Astrocyte (in vitro differentiated cells and primary cell): ENCODE results near the gene SLC37A4.

Experiments used
- EZH2 ChIP-seq: IDR thresholded peaks from 2 replicates; pipeline ENCODE4 v1.6.1; 2012; ENCODE audit warnings: mild to moderate bottlenecking, low read length, inconsistent platforms; ENCODE audit not compliant: insufficient read depth
- TF ChIP-seq, protein P1 (sequence below): IDR thresholded peaks from 2 replicates; pipeline ENCODE4 v1.5.1; 2011; ENCODE audit warnings: low read depth, mild to moderate bottlenecking, inconsistent platforms, low read length, moderate library complexity; ENCODE audit not compliant: insufficient read depth

DNA sequence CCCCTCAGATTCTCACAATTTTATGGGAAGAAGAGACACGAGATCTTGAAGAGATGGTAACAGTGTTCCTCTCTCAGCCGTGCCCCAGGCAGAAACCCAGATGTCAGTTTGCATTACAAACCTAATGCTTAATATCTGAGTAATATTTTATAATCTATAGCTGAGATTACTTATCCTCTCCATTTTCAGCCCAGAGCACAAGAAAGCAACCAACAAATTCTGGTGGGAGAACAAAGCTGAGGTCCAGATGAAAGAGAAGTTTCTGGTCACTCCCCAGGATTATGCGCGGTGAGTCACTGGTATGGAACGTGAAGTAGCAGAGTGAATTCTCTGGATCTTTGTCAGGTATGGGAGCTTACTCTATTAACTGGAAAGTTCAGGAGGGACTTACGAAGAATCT lies 31.9 kb downstream of the SLC37A4 start:
- TF ChIP-seq, protein P1, sequence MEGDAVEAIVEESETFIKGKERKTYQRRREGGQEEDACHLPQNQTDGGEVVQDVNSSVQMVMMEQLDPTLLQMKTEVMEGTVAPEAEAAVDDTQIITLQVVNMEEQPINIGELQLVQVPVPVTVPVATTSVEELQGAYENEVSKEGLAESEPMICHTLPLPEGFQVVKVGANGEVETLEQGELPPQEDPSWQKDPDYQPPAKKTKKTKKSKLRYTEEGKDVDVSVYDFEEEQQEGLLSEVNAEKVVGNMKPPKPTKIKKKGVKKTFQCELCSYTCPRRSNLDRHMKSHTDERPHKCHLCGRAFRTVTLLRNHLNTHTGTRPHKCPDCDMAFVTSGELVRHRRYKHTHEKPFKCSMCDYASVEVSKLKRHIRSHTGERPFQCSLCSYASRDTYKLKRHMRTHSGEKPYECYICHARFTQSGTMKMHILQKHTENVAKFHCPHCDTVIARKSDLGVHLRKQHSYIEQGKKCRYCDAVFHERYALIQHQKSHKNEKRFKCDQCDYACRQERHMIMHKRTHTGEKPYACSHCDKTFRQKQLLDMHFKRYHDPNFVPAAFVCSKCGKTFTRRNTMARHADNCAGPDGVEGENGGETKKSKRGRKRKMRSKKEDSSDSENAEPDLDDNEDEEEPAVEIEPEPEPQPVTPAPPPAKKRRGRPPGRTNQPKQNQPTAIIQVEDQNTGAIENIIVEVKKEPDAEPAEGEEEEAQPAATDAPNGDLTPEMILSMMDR, result no peak
- TF ChIP-seq EZH2, result no peak
